ENCODE measurements around the gene LRRK2. TPM values are rescaled to one million over a fixed set of nuclear protein-coding genes. Genes with fewer than 3 reads are reported as not detected.

The LRRK2 gene
- total and polyA plus RNA-seq, 2 of the 8 experiments (the other 6 are each of a cell fraction or from before 2014, with no cell fraction given), result 0.06 to 0.13 TPM

GRCh38 chr12:40351976-40352375 is 127.2 kb downstream of the LRRK2 start (continued):
- no peak for TF ChIP-seq RBBP5 (IDR thresholded peaks at IDR 0.05; ENCODE audit: borderline replicate concordance, low read depth, low read length)
- TF ChIP-seq SRF (IDR thresholded peaks at IDR 0.05; ENCODE audit: low read depth, low read length), result no peak
- TF ChIP-seq POU5F1 (IDR thresholded peaks at IDR 0.05; ENCODE audit: low read depth, low read length), result no peak
- no peak for TF ChIP-seq POLR2A (IDR thresholded peaks at IDR 0.05; ENCODE audit: control extremely low read depth in 1 of 2, low read depth in 2 of 2, low read length in 2 of 2)
- TF ChIP-seq CHD2 (IDR thresholded peaks at IDR 0.05; ENCODE audit: low read length), result no peak
- no peak for TF ChIP-seq RNF2 (IDR thresholded peaks at IDR 0.05; ENCODE audit: borderline replicate concordance, low read depth, low read length, missing control alignments, poor library complexity, severe bottlenecking)
